Activated T-cell treated with anti-CD3 and anti-CD28 coated beads, Interleukin-2, amount 50 U/mL, for 1 hour (primary cell): ENCODE results near the gene SPTSSA.
"Not testable (repeated sequence)": the region's sequence is repeated elsewhere in the genome, so short reads cannot be mapped to it uniquely, and the experiment has no call there.

ENCODE experiments used
- DNase-seq: peaks from one replicate; pipeline ENCODE4 v3.0.0-alpha.2; 2020

Gene SPTSSA

DNA sequence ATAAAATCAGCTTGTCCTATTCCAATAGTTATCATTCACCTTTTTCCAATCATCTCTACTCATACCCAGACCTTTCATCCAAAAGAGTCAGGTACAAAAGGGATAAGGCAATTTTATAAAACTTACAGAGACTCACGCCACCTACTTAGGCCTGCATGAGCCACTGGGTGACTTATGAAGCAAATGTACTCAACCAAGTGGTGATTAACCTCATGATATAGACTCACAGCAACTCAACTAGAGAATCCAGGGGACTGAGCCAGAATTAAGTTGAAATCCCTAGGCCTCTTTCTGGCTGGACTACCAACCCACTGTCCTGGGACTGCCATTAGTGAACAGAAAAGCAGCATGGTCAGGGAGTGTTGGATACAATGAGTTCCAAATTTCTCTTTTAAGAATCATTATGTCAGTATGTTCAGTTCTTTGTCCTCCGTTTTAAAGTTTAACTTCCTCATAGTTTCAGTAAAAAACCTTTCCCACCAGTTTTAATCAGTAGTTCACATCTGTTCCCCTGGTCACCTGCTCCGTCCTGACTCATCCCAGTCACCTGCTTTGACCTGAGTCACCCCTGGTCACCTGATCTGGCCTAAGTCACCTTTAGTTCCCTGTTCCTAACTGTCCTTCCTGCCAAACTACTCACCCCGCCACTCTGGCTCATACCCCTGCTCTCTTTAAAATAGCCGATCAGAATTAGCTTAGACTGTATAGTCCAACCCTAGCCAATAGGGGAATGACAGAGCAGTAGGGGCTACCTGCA is 36.8 kb downstream of the SPTSSA start:
- no peak for DNase-seq

DNA sequence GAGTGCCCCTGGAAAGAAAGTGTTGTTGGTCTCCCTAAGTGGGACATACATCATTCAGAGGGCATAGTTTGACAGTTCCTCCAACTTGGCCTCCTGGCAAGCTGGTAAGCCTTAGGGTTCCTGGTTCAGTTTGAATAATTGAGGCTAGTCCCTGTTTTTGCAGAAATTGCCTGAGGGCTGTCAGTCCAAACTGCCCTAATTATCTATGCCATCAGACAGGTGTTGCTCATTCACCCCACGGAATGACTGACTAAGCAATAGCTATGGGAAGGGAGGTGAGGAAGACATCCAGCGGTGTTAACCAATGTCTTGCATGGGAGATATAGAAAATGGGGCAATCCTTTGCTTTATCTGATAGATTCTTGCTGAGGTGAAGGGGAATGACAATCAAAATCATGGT is 37.6 kb downstream of the SPTSSA start:
- DNase-seq, result no peak

GRCh38 chr14:34423445-34423844 is 38.6 kb downstream of the SPTSSA start:
- no peak for DNase-seq

DNA sequence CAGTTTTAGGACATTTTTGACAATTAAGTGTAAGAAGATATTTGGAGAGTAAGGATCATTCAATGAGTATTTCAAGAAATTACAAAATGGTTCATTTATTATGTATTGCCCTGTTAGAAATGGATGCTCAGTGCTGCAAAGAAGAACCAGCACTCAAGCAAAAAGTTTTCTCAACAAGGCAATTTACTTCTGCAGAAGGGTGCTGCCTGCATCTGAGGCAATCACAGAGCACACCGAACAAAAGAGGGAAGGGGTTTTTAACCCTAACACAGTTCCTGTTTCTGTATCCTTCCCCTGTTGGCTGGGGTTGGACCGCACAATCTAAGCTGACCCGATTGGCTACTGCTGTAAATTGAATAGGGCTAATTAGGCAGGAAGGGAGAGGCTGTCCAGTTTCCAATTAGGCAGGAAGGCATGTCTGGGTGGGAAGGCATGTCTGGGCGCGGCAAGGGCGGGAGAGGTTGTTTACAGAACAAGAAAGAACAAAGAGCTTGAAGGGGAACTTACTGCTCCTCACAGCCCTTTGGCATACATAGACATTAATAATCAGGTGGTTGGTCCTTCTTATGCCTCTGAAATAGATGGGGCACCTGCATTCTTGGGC is 41.4 kb downstream of the SPTSSA start:
- no peak for DNase-seq

DNA sequence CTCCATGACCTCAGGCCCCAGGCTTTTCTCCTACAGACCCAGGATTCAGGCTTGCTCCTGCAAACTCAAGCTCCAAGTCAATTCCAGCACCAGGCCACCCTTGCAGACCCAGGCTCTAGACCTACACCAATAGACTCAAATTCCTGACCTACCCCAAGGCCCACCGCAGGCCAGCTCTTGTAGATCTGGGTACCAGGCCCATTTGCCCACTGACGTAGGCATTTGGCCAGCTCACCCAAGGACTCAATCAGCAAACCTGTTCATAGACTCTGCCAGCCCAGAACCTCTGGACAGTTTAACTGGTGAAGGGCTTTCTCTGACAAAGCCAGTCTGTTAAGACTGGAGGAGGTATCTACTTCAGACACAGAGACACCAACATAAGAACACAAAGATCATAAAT is 52.3 kb downstream of the SPTSSA start:
- DNase-seq, result no peak

DNA sequence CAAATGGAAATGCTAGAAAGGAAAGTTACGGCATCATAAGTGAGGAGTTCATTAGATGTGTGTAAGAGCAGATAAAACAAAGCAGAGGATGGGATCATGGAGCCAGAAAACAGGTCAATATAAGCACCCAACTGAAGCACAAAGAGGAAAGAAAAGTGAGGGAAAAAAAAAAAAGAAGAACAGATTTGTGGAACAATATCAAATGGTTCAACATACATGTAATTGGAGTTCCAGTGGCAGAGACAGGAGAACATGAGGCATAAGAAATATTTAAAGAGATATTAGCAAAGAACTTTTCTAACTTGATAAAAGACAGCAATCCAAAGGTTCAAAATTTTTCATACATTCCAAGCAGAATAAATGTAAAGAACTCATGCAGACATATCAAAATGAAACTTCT is 54.1 kb downstream of the SPTSSA start:
- DNase-seq, result no peak

GRCh38 chr14:34404416-34404815 is 57.6 kb downstream of the SPTSSA start:
- DNase-seq, result no peak

DNA sequence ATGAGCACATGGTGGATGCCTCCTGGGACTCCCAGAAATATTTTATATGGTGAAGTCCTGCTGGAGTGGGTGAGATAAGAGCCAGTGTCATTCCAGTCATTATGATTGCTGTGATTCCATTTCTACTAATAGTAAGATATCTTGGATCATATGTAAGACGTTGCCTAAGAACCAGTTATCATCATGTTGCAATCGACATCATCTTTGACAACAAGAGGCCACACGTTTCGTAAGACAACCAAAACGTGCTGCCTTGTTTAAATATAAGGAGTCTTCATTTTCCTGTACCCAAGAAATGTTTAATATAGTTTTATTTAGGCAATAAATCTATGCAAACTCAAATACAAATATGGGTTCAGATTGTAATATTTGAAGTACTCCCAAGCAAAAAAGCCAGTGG is 58.4 kb downstream of the SPTSSA start:
- no peak for DNase-seq

DNA sequence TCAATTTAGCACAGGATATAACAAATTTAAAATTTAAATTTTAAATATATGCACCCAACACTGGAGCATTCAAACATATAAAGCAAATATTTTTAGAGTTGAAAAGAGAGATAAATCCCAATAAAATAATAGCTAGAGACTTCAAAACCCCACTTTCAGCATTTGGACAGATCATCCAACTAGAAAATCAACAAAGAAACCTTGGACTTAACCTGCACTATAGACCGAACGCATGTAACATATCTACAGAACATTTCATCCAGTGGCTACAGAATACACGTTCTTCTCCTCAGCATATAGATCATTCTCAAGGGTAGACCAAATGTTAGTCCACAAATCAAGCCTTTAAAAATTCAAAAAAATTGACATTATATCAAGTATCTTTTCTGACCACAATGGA is 64.0 kb downstream of the SPTSSA start:
- no peak for DNase-seq

DNA sequence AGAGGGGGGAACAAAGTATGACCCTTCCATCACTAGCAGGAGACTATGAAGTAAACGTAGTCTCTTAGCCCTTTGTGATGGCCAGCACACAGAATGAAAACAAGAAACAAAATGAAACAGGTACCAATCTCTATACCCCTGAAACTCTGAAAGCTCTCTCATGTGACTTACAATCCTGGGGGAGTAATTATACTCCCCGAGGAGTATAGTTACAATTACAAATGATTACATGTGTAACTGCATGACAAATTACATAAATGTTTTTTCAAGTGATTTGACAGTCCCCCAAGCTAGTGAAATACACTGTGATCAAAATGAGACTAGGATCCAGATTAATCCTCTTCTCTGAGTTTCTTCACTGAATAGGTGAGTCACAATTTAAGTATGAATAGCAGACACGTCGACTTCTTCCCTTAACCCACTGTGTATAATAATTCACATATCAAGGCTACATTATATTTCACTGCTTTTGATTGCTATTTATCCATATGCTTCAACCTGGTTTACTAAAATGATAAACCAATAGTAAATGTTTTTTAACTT is 74.0 kb downstream of the SPTSSA start:
- DNase-seq, result no peak

GRCh38 chr14:34386865-34387485 is 75.1 kb downstream of the SPTSSA start:
- DNase-seq, result no peak

GRCh38 chr14:34385881-34386280 is 76.2 kb downstream of the SPTSSA start:
- DNase-seq, result not testable (repeated sequence)

DNA sequence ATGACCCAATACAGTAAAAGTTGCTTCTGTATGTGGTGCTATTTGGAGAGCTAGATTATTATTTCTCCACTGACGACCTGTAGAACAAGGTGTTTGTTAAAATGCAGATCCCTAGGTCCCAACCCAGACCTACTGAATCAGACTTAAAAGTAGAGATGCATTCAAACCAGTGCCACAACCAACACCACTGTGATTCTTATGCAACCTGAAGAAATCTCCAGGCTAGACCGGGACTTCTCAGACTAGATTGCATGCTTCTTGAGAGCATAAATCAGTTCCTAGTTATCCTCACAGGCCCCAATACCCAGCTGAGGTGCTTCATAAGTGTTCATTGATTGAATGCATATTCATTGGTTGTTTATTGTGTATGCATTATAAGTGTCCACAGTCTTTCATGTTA is 78.2 kb downstream of the SPTSSA start:
- DNase-seq, result no peak
